ENCODE measurements around the gene CRBN. TPM values are rescaled to one million over a fixed set of nuclear protein-coding genes. Genes with fewer than 3 reads are reported as not detected.

Gene CRBN
- total and polyA plus RNA-seq, 2 of the 13 experiments (the other 11 are each of a cell fraction or from before 2014, with no cell fraction given) = 30.8 to 36.1 TPM

DNA sequence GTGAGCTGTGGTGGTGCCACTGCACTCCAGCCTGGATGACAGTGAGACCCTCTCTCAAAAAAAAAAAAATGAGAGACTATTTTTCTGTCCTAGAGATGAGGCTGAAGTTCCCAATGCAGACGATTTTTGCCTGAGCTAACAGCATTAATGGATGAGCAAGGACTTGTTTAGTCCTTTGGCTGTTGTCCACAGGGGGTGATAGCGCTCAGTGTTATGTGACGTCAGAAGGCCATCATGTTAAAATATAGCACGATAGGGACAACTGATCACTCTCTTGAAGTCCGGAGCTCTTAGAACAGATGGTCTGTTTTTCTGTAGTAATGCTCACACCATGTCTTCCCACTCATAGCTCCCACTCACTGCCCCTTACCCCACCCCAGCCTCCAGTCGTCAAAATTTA lies 46.0 kb downstream of the CRBN start (continued):
- TF ChIP-seq, protein P1, sequence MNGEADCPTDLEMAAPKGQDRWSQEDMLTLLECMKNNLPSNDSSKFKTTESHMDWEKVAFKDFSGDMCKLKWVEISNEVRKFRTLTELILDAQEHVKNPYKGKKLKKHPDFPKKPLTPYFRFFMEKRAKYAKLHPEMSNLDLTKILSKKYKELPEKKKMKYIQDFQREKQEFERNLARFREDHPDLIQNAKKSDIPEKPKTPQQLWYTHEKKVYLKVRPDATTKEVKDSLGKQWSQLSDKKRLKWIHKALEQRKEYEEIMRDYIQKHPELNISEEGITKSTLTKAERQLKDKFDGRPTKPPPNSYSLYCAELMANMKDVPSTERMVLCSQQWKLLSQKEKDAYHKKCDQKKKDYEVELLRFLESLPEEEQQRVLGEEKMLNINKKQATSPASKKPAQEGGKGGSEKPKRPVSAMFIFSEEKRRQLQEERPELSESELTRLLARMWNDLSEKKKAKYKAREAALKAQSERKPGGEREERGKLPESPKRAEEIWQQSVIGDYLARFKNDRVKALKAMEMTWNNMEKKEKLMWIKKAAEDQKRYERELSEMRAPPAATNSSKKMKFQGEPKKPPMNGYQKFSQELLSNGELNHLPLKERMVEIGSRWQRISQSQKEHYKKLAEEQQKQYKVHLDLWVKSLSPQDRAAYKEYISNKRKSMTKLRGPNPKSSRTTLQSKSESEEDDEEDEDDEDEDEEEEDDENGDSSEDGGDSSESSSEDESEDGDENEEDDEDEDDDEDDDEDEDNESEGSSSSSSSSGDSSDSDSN (CRISPR knock-in tag; IDR thresholded peaks at IDR 0.05) = no peak
- TF ChIP-seq ZNF607 (CRISPR knock-in tag; IDR thresholded peaks at IDR 0.05; ENCODE audit: borderline replicate concordance) (no peak), ZBTB8A (CRISPR knock-in tag; IDR thresholded peaks at IDR 0.05; ENCODE audit: borderline replicate concordance, low read depth) (no peak)
- TF ChIP-seq, protein P2, sequence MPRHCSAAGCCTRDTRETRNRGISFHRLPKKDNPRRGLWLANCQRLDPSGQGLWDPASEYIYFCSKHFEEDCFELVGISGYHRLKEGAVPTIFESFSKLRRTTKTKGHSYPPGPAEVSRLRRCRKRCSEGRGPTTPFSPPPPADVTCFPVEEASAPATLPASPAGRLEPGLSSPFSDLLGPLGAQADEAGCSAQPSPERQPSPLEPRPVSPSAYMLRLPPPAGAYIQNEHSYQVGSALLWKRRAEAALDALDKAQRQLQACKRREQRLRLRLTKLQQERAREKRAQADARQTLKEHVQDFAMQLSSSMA (CRISPR knock-in tag; IDR thresholded peaks at IDR 0.05) = no peak

DNA sequence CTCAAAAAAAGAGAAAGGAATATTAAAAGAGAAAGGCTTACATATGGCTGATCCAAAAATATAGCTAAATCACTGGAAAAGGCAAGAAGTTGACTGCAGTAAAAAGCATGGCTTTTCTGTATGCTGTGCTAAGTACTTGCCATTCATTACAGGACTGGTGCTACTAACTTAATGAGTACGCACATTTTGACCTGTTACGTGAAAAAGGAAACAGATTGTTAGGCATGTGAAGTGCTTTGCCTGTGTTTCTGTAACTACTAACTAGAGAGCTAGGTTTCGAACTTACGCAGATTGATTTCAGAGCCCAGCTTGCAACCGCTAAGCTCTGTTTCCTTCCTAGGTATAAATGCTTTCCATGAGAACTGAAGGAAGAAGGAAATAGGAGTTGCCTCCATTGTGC lies 49.9 kb downstream of the CRBN start:
- Histone ChIP-seq H3K27ac (ENCODE audit: extremely low read length, insufficient read depth, low read length) (no peak overlapping the region), H4K20me1 (ENCODE audit: insufficient read depth, low read length) (no peaks in the 10 kb centered on the region), H3K4me2 (ENCODE audit: low read depth, low read length) (no peak overlapping the region), H3K9me3 (ENCODE audit: low read length) (no peaks in the 10 kb centered on the region), H2AFZ (ENCODE audit: low read length) (no peak overlapping the region), H3K36me3 (replicated peaks in 1 of 2; ENCODE audit: control insufficient read depth in 1 of 2, insufficient read depth in 2 of 2, low read length in 2 of 2) (peaks cover 7 to 23% of the 10 kb centered on the region in 2 experiments; a peak in 4 of 5 replicates), H3K9ac (ENCODE audit: insufficient read depth, low read depth, low read length) (no peak overlapping the region), H3K27me3 (ENCODE audit: control insufficient read depth in 1 of 2, insufficient read depth in 2 of 2, low read length in 2 of 2) (no peaks in the 10 kb centered on the region; a peak in 1 of 5 replicates), H3K4me3 (replicated peaks in 1 of 3; ENCODE audit: insufficient read depth in 1 of 3, low read depth in 2 of 3, low read length in 3 of 3) (no peak overlapping the region), H3K4me1 (ENCODE audit: insufficient read depth, low read length) (peaks cover 32% of the 10 kb centered on the region), H3K79me2 (ENCODE audit: insufficient read depth, low read length) (peaks cover 32% of the 10 kb centered on the region)
- no peak for DNase-seq (ENCODE audit: low spot score)
- ATAC-seq = no peak
- ChIA-PET POLR2A (no interaction called here), CTCF (ENCODE audit: low intra/inter-chr PET ratio, low total read pairs) (no interaction called here)
- TF ChIP-seq ZNF331 (CRISPR knock-in tag; IDR thresholded peaks at IDR 0.05) = no peak
- no peak for TF ChIP-seq HES4 (CRISPR knock-in tag; IDR thresholded peaks at IDR 0.05; ENCODE audit: borderline replicate concordance)
- no peak for TF ChIP-seq ZNF782 (CRISPR knock-in tag; IDR thresholded peaks at IDR 0.05; ENCODE audit: borderline replicate concordance)
- TF ChIP-seq BRCA1 (CRISPR knock-in tag; IDR thresholded peaks at IDR 0.05) = no peak
- no peak for TF ChIP-seq ZSCAN21 (CRISPR knock-in tag; IDR thresholded peaks at IDR 0.05; ENCODE audit: borderline replicate concordance)
- no peak for TF ChIP-seq ZNF10 (CRISPR knock-in tag; IDR thresholded peaks at IDR 0.05; ENCODE audit: borderline replicate concordance, low read depth)
- 84% methylated on average over 5 of the region's 5 CpGs for WGBS (ENCODE audit: low lambda C conversion rate)
- FAIRE-seq = no peak
- BruUV-seq (replicated peaks) = no TSS peak
- in situ Hi-C loops (cut with HindIII; ENCODE audit: extremely low pct_ligation_motif_present, low pct_unique_long_range_greater_than_20kb) = no loop called here
- intact Hi-C loops (cut with micrococcal nuclease; ENCODE audit: unreplicated experiment) = no loop called here

Measured in HepG2 (cell line).